Measurements from ENCODE around the gene CIAO3.

CIAO3 gene

GRCh38 chr16:769184-769784 lies 28.5 kb upstream of the CIAO3 start:
- no peak for DNase-seq (ENCODE audit: low spot score)
- in situ Hi-C loops (cut with MboI; ENCODE audit: low pct_unique_long_range_greater_than_20kb, low sequenced_read_pairs, unreplicated experiment) = no loop called here
- TF ChIP-seq, protein P1, sequence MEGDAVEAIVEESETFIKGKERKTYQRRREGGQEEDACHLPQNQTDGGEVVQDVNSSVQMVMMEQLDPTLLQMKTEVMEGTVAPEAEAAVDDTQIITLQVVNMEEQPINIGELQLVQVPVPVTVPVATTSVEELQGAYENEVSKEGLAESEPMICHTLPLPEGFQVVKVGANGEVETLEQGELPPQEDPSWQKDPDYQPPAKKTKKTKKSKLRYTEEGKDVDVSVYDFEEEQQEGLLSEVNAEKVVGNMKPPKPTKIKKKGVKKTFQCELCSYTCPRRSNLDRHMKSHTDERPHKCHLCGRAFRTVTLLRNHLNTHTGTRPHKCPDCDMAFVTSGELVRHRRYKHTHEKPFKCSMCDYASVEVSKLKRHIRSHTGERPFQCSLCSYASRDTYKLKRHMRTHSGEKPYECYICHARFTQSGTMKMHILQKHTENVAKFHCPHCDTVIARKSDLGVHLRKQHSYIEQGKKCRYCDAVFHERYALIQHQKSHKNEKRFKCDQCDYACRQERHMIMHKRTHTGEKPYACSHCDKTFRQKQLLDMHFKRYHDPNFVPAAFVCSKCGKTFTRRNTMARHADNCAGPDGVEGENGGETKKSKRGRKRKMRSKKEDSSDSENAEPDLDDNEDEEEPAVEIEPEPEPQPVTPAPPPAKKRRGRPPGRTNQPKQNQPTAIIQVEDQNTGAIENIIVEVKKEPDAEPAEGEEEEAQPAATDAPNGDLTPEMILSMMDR (IDR thresholded peaks at IDR 0.05; ENCODE audit: extremely low read depth, insufficient read depth, missing control alignments) = no peak

GRCh38 chr16:768428-768827 lies 27.6 kb upstream of the CIAO3 start:
- in situ Hi-C loops (cut with MboI; ENCODE audit: low pct_unique_long_range_greater_than_20kb, low sequenced_read_pairs, unreplicated experiment) = no loop called here
- DNase-seq (ENCODE audit: low spot score) = no peak

GRCh38 chr16:767743-768235 lies 27.0 kb upstream of the CIAO3 start:
- in situ Hi-C loops (cut with MboI; ENCODE audit: low pct_unique_long_range_greater_than_20kb, low sequenced_read_pairs, unreplicated experiment) = no loop called here
- TF ChIP-seq, protein P1 (IDR thresholded peaks at IDR 0.05; ENCODE audit: extremely low read depth, insufficient read depth, missing control alignments) = no peak
- DNase-seq (ENCODE audit: low spot score) = no peak

More at GRCh38 chr16:768428-768827, 27.6 kb upstream of the CIAO3 start:
- TF ChIP-seq, protein P1 (IDR thresholded peaks at IDR 0.05; ENCODE audit: extremely low read depth, insufficient read depth, missing control alignments) = no peak

- TF ChIP-seq, protein P1 (IDR thresholded peaks at IDR 0.05; ENCODE audit: extremely low read depth, insufficient read depth, missing control alignments) = no peak
- in situ Hi-C loops (cut with MboI; ENCODE audit: low pct_unique_long_range_greater_than_20kb, low sequenced_read_pairs, unreplicated experiment) = no loop called here
- DNase-seq (ENCODE audit: low spot score) = no peak
Observed at GRCh38 chr16:766820-767640, 26.2 kb upstream of the CIAO3 start.

- in situ Hi-C loops (cut with MboI; ENCODE audit: low pct_unique_long_range_greater_than_20kb, low sequenced_read_pairs, unreplicated experiment) = no loop called here
- TF ChIP-seq, protein P1 (IDR thresholded peaks at IDR 0.05; ENCODE audit: extremely low read depth, insufficient read depth, missing control alignments) = no peak
Observed at GRCh38 chr16:766008-766819, 25.4 kb upstream of the CIAO3 start.

DNA sequence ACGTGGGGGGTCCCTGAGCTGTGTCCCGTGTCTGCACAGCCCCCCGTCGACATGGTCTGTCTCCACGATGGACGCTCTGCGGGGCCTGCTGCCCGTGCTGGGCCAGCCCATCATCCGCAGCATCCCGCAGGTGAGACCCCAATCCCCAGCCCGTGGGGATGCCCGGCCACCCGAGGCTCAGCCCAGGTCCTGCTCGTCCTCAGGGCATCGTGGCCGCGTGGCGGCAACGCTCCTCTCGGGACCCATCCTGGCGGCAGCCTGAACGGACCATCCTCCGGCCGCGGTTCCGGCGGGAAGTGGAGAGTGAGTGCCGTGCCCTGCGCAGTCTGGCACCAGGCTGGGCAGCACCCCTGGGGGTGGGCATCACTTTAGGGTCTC lies 24.7 kb upstream of the CIAO3 start:
- in situ Hi-C loops (cut with MboI; ENCODE audit: low pct_unique_long_range_greater_than_20kb, low sequenced_read_pairs, unreplicated experiment) = no loop called here

More at GRCh38 chr16:766008-766819, 25.4 kb upstream of the CIAO3 start:
- no peak for DNase-seq (ENCODE audit: low spot score)

More for the DNA sequence above, 24.7 kb upstream of the CIAO3 start:
- DNase-seq (ENCODE audit: low spot score) = no peak
- TF ChIP-seq, protein P1 (IDR thresholded peaks at IDR 0.05; ENCODE audit: extremely low read depth, insufficient read depth, missing control alignments) = no peak

Data from GM13977 (cell line).